D721Med (cell line): ENCODE results near the gene PPP3CA.

Source experiments
- DNase-seq: peaks from one replicate; pipeline ENCODE4 v3.0.0; 2011; ENCODE audit warnings: low spot score; ENCODE audit not compliant: insufficient read length
- FAIRE-seq: peaks from 2 replicates; lab custom pipeline; 2011; peaks lifted over from hg19 to GRCh38; lab: Jason Lieb, UNC
- TF ChIP-seq, protein P1 (sequence below): IDR thresholded peaks from 2 replicates; pipeline ENCODE4 v1.5.1; 2012; ENCODE audit warnings: mild to moderate bottlenecking, control low read depth; ENCODE audit not compliant: insufficient read depth; ENCODE audit errors: missing control alignments

The PPP3CA gene

DNA sequence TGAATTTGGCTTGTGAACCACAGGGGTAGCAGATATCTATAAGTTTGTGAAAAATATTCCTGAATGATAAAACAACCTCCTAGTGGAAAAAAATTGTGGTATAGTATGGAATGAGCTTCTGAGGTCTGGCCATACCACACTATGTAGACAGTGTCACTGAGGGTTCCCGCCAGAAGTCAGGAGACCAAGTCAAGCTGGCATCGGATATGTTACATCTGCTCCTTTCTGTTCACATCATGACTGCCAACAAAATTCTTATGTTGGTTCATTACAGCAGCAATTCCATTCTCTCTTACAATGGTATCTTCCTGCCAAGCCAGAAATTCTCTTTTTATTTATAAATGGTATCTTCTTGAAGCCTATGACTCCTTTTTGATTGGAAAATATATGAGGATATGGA is 273.0 kb downstream of the PPP3CA start:
- DNase-seq (no peak), FAIRE-seq (no peak)
- TF ChIP-seq, protein P1, sequence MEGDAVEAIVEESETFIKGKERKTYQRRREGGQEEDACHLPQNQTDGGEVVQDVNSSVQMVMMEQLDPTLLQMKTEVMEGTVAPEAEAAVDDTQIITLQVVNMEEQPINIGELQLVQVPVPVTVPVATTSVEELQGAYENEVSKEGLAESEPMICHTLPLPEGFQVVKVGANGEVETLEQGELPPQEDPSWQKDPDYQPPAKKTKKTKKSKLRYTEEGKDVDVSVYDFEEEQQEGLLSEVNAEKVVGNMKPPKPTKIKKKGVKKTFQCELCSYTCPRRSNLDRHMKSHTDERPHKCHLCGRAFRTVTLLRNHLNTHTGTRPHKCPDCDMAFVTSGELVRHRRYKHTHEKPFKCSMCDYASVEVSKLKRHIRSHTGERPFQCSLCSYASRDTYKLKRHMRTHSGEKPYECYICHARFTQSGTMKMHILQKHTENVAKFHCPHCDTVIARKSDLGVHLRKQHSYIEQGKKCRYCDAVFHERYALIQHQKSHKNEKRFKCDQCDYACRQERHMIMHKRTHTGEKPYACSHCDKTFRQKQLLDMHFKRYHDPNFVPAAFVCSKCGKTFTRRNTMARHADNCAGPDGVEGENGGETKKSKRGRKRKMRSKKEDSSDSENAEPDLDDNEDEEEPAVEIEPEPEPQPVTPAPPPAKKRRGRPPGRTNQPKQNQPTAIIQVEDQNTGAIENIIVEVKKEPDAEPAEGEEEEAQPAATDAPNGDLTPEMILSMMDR, result no peak

DNA sequence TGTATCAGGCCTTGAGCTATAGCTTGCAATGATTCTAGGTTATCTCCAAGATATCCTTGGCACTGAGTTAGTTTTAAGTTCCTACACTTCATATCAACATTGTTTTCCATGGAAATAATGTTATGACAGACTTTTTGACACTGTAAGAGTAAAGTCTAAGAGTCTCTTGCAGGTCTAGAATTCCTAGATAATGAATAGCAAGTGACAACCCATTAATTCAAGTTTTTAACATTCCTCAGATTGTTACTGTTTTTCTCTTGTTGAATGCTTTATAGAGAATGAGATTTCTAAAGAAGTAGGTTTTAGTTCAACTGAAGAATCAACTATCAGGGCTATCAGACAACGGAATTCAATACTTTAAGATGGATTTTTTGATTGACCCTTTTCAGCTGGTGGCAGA is 276.1 kb downstream of the PPP3CA start:
- DNase-seq, result no peak
- TF ChIP-seq, protein P1, result no peak
- no peak for FAIRE-seq

DNA sequence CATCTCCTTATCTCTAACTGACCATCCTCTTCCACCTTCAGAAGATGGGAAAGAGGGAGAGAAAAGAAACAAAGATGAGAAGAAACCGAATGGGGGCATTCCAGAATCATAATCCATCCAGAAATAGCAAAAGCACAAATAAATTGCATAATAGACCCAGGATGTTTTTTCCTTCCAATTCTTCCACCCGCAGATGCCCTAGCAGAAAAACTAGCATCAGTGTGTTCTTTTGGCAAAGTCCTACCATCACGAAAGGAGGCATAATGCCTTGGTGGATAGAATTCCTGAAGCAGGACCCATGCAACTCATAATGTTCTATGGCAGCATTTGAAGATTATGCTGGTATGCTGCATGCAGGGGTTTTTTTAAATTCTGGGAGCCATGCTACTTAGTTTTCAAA is 279.2 kb downstream of the PPP3CA start:
- no peak for FAIRE-seq
- TF ChIP-seq, protein P1, result no peak
- DNase-seq, result no peak

DNA sequence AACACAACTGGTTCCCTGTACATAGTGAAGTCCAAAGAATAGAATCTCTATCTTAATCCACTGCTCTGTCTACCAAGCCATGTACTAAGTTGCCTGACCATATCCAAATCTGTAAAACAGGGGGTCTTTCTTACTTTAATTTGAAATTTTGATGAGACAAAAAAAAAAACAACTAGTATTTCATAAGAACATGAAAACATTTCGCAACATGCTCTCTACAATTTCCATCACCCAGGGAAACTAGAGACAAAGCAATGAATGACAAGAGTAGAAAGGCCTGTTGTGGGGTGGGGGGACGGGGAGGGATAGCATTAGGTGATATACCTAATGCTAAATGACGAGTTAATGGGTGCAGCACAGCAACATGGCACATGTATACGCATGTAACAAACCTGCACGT is 279.9 kb downstream of the PPP3CA start:
- no peak for FAIRE-seq
- TF ChIP-seq, protein P1, result no peak
- DNase-seq, result no peak

DNA sequence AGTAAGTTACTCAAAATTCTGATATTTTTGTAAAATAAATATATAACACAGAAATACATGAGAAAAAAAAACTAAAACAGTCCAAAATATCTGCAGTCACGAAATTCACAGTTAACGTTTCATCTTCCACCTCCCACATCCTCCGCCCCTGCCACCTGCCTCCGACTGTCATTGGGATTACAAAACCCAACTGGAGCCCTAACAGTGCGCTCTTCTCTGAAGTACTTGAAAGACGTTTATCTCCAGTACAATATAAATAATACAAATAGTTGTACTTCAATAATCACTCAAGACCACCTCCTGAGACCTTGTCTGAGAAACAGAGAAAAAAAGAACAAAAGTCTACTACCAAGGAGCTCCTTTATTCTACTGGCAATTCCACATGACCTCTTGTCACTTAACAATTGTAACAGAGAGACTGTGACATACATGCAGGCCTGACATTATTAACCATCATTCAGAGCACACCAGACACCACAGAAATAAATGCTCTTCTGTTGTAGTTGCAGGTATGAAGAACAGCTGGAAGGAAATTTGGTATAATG is 280.6 kb downstream of the PPP3CA start:
- peak; percentile 63 for FAIRE-seq
- TF ChIP-seq, protein P1, result no peak

DNA sequence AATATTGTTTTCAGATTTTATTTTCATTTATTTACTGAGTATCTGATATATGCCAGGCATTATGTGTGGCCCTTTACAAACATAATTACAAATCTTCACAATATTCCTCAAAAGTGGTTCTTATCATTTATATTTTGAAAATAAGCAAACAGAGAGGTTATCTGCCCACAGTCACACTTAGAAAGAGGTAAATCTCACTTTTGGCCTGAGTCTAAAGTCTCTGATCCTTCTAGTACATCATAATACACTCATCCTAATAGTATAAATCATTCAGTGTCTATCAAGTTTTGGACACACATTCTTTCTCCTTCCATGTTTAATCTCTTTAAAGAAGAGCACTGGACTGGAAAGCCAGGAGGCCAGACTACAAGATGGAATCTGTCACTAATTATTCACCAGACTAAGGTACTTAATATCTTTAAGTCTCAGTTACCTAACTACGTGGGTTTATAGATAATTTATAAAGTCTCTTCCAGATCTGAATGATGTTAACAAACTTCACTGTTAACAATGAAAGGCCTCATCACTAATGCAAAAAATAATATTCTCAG is 281.3 kb downstream of the PPP3CA start:
- FAIRE-seq (no peak), DNase-seq (no peak)
- TF ChIP-seq, protein P1, result no peak

More for the DNA sequence above, 280.6 kb downstream of the PPP3CA start:
- no peak for DNase-seq

DNA sequence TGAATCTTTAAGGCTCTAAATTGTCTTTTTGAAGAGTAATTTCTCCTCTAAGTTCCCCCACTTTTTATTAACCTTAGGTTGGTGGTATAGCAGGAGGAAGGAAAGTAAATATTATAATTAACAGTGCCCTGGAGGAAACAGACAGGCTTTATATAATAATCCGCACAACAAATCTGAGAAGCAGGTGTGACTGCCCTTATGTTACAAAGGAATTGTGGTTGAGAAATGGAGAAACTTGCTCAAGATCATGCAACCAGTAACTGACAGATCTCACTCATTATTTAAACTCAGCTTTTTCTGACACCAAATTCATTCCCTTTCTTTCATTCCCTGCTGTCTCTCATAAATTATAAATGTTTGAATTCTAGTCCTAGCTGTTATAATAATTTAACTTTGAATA is 282.0 kb downstream of the PPP3CA start:
- no peak for FAIRE-seq

More for the DNA sequence above, 282.0 kb downstream of the PPP3CA start:
- DNase-seq, result no peak
- TF ChIP-seq, protein P1, result no peak
